Astrocyte of the hippocampus (primary cell): Measurements from ENCODE around the gene SCTR.

Experiments
- DNase-seq: peaks from one replicate; pipeline ENCODE4 v3.0.0; 2011; ENCODE audit warnings: low read depth, low spot score

Gene SCTR

DNA sequence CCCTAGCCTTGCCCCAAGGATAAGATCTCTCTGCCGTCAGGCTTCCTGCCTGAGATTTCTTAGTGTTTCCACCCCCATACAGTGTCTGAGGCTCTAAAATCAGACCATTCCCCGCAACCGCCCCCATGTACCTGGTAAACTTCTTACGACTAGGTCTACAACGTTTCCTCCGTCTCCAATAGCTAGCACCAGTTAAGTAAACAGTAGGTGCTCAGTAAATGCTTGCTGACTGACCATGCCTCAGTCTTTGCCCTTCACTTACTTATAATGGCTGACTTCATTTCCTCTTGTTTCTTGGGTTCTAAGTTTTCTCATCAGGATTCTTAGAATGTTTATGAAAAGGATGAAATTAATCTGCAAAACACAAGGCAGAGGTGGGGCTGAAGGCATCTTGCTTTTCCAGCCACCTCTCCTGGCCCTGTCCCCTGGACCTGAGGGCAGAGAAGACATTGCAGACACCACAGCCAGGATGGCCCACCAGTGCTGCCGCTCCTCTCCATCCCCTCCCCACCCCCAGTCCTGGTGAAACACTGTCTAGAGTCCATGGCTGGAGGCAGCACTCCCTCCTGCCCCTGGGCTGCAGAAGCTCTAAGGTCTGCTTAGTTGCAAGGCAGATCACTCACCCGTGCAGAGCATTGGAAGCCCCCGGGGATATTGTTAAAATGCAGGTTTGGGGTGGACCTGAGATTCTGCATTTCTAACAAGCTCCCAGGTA is 75.7 kb downstream of the SCTR start:
- DNase-seq: no peak

GRCh38 chr2:119446037-119446436 is 78.2 kb downstream of the SCTR start:
- DNase-seq: no peak

GRCh38 chr2:119442850-119443249 is 81.4 kb downstream of the SCTR start:
- no peak for DNase-seq

DNA sequence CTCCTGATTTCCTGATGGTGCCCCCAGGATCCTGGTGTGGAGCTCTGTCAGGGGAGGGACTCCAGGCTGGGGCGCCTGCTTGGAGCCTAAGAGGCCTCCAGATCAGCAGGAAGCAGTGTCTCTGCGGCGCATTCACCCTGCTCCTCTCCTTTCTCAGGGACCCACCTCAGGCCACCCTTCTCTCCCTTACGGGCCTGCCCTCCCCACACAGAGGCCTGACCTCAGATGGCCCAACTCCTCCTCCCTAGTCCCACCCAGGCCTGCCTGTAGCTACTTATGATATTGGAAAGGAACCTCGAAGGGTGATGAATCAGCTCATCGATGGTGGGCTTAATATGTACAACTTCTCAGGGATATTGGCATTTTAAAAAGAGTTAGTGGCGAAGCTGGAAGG is 82.1 kb downstream of the SCTR start:
- no peak for DNase-seq

GRCh38 chr2:119441376-119442225 is 82.7 kb downstream of the SCTR start:
- no peak for DNase-seq

DNA sequence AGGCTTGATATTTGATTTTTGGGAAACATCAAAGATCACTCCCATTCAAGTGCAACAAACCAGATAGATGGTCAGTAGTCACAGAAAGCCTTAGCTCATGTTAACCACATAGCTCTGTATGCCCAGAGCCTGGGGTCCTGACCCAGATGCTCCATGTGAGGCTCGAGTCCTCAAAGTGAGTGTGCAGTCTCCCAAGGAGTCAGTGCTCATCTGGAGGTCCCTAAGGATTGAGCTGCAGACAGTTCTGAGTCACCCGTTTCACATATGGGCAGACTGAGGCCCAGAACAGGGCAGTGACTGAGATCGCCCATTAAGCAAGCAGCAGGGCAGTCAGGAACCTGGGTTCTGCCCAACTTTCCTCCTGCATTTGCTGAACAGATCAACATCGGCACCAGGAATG is 83.4 kb downstream of the SCTR start:
- no peak for DNase-seq

- DNase-seq: no peak
Measured at GRCh38 chr2:119440501-119440870, 83.8 kb downstream of the SCTR start.

DNA sequence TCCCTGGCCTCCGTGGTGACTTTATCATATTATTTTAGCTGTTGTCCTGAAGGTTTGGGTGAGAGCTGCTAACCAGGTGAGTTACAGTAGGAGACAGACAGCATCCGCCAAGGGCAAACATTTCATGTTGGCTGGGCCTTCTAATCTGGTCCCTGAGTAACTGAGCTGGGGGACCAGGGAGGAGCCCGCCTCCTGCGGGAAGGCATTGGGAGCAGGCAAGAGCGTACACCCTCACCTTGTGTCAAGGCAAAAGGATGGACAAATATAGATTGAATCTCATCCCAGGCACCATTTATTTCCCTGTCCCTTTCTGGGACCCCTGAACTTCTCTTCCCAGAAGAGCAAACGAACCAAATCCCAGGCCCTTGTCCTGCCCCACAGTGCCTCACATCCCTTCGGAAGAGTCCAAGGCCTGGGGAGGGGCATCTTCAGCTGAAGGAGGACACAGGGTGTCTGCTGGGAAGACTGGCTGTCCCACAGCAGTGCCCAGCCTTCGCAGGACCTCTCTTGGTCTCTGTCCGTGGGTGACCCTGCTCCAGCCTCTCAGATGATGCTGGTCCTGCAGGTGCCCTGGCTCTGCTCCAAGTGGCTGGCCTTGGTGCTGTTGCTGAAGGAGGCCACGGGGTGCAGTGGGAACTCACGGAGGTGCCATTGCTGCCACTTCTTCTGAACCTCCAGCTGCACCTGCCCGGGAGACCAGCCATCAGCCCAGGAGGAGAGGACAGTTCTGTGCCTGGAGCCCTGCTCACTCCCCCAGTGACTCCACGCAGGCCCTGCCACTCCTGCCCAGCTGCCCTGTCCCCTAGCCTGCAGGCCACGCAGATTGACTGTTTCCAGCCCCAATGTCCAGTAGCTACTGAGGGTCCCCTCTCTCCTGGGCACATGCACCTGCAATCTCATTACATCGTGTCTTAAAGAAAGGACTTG is 84.4 kb downstream of the SCTR start:
- no peak for DNase-seq

DNA sequence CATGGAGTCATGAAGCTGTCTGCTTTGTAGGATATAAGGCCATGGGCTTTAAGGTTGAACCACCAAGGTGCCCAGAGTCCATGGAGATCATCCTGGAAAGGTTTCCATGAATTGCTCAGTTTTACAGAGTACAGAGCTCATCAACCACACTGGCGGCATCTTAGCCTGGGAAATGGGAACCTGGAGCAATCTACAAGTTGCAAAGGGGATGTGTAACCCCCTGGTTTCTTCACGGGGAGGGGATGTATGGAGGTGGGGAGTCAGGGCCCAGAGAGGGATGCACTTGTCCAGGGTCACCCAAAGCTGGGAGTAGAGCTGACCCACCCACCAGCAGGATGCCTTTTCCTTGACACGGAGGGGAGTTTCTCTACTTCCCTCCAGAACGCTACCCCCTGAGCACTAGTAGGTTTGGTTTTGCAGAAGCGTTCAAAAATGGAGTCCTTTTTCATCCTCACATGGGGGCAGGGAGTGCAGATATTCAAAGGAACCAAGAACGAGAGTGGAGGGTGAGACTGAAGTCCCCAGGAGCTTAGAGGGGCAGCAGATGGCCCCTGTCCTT is 85.5 kb downstream of the SCTR start:
- DNase-seq: no peak

- no peak for DNase-seq
Measured at GRCh38 chr2:119438128-119438656, 86.1 kb downstream of the SCTR start.

- no peak for DNase-seq
Measured at GRCh38 chr2:119436993-119437772, 87.1 kb downstream of the SCTR start.

DNA sequence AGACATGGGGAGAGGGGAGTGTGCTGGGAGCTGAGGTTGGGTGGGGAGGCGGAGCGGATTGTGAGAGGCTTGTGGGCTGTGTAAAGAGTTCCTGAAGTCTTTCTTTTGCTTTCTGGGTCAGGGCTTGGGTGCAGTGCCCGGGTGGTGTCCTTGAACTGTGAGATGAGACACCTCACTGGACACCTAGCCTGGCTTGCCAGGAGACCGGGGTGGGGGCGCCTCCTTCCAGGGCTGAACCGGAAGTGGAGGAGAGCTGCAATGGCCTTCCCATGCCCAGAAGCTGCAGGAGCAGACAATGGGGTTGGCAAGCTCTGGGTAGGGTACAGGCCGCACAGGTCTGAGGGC is 88.4 kb downstream of the SCTR start:
- DNase-seq: no peak

DNA sequence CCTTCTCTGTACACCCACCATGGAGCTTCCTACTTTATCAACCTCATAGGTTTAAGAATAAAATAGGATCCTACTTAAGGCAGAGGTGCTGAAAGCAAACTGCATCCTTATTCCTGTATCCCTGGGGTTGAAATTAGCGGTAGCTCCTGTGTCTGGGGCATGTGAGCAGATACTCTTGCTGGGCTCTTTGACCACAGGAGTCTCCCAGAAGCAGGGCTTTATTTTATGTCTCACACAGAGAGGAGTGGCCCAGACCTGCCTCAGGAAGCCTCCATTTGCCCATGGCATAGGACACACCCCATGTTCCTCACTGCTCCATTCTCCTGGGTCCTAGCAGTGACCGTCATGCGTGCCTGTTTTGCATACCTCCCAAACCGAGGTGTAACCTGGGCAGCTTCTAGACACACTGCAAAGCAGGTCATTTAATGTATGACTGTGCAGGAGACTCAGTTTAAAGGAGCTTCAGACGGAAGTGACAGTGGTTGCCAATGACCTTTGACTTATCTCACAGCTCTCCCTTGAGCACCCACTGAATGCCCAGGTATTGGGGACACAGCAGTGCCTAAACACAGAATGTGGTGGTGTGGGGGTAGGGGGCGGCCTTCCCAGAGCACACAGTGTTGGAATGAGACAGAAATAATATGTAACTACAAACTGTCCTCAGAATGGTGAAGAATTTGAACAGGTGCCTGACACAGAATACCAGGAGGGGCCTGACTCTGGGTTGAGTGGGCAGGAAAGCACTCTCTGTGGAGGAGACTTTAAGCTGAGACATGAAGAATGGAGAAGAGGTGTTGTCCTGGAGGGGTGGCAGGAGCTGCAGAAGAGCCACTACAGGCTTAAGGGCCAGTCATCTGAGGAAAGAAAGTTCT is 89.0 kb downstream of the SCTR start:
- no peak for DNase-seq

DNA sequence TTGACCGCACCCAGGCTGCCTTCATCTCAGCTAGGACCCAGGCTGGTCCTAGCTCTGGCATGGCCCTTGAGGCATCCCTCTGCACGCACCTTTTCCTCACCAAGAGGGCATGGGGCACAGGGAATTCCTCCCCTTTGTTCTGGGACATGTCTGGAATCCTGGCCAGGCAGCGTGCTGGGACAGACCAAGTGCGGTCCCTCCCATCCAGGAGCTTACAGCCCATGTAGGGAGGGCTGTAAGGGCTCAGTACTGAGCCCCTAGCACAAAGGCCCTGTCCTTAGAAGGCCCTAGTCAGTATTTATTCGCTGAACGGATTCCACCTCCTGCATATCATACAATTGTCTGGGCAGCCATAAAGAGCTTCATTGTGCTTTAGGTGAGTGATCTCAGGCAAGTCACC is 89.6 kb downstream of the SCTR start:
- no peak for DNase-seq

DNA sequence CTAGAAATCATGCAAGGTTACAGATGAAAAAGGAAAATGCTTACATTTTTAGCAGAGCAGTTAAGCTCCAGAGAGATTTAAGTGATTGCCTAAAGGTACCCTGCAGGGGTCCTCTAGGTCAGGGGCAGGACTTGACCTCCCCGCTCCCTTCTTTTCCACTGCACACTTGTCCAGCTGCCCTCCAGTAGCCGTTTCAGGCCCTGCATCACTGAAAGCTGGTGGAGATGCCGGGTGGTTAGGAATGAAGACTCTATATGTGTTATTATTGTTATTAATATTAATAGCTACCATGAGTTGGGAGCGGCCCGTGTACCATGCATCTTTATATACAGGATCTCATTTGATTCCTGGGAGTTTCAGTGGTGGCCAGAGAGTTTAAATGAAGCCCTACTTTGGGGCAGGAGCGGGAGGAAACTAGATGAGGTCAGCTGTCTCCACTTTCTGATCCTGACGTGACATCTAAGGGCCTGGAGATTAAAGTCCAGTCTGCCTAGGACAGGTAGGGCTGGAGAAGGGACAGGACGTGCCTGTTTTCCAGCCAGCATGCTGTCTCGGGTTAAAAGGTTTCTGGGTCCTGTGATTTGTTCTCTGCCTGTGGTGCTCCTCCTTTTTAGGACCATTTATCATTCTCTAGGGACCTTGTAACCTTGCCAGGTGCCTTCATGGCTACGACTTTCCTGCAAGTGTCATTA is 90.5 kb downstream of the SCTR start:
- no peak for DNase-seq

- DNase-seq: no peak
Measured at GRCh38 chr2:119432851-119433522, 91.3 kb downstream of the SCTR start.

DNA sequence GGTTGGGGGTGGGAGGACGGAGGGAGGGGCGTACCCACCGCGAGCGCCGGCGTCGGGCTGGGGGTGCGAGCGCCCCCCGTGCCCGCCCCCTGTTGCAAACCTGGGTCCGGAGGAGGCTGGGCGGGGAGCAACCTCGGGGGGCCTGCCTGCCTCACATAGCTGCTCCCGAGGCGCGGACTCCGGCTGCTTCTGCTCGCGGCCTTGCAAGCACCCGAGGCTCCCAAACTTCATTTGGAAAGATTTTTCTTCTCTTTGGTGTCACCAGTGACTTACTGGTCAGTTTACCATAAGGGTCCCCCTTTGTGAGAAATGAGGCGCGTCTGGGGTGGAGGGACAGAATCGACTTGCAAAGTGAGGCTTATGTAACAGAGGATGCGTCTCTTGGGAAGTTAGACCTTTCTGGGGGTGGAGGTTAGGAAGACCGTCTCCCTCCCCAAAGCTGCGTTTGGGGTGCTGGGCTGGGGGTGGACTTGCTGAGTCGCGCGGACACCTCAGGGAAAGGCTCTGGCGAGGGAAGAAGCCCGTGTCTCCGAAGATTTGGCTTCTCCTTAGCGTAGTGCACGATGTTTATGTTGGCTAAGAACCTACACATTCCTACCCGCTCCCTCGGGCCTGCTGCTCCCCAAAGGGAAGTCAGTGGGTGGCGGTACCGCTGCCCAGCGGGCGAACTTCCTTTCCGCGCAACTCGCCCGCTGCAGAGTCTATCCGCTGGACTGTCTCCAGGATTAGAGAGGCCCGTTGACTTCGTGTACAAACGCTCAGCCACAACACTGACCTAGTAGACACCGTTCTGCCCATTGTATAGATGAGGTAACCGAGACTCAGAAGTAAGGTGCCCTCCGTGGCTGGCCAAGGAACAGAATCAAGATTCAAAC is 92.1 kb downstream of the SCTR start:
- peak; percentile 58 for DNase-seq
